Medulla oblongata (tissue), 1 donor: ENCODE measurements around the gene RALGDS.

ENCODE experiments used
- DNase-seq: peaks from one replicate; pipeline ENCODE4 v3.0.0-alpha.2; 2015; ENCODE audit errors: extremely low spot score

The RALGDS gene

GRCh38 chr9:133120501-133121197 lies 391 bp downstream of the RALGDS start:
- DNase-seq, result no peak

- peak; percentile 54 for DNase-seq
Measured at GRCh38 chr9:133119846-133120500, 1.1 kb downstream of the RALGDS start.

DNA sequence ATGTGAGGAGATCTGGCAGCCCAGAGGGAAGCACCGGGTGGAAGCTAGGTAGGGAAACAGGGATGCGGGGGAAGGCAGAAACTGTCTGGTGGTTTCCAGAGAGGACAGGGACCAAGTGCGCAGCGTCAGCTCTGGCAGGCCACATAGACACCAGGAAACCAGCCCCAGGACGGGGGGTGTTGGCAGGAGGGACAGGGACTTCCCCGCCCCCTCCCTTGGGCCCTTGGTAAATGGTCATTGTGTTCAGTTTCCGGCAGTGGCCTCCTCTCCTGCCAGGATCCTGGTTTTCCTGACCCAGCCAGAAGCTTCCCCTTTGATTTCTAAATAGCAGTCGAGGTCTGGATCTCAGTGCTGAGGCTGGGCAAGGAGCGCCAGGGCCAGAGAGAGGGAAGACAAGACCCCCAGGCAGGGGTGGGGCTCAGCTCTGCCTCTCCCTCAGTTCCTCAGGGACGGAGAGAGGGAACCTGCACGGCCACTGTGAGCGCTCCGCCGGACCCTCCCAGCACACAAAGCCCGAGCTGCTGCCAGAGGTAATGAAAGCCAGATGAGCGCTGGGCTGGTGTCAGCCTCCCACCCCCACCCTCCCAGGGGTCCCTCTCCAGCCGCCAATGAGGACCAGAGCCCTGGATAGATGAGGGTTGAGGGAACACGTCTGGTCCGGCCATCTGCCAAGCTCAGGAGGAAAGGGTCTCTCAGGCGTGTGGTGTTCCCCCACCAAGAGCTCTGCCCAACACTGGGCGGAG lies 1.8 kb downstream of the RALGDS start:
- DNase-seq, result peak; percentile 89

GRCh38 chr9:133118568-133118967 lies 2.5 kb downstream of the RALGDS start:
- no peak for DNase-seq

- no peak for DNase-seq
Measured at GRCh38 chr9:133118179-133118520, 2.9 kb downstream of the RALGDS start.

DNA sequence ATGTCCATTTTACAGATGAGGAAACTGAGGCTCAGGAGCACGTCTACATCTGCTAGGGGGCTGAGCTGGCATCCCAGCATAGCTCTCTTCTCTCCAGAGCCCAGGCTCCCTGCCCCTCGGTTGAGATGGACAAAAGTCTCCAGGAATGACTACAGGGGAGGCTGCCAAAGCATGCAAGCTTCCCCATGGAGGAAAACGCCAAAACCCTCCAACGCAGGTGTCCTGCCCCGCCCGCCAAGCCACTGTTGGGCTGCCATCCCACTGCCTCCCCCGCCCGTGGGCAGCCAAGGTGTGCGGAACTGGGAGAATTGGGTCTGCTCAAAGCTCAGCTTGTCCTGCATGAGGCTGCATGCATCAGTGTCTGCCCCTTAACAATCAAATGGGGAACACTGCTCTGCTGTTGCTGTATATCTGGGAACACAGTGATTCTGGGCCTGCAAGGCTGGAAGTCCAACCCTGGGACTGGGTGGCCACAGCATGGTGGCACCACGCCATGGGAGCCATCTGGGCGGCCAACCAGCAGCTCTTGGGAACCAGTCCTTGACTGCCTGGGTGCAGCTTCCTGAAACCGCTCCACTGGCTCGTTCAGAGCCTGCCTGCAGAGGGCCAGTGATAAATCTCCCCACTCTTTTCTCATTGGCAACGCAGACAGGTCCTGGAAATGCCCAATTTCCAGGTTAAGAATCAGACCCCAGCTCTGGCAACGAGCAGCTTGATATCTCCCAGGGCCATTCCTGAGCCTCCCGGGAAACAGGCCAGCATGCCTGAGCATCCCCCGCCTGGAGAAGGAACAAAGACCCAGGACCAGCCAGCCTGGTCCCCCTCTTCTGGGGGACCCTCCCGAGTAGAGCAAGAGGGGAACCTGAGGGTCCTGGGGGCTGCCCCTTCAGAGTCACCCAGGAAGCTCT lies 3.5 kb downstream of the RALGDS start:
- peak; percentile 90 for DNase-seq

- no peak for DNase-seq
Measured at GRCh38 chr9:133116346-133117231, 4.5 kb downstream of the RALGDS start.

DNA sequence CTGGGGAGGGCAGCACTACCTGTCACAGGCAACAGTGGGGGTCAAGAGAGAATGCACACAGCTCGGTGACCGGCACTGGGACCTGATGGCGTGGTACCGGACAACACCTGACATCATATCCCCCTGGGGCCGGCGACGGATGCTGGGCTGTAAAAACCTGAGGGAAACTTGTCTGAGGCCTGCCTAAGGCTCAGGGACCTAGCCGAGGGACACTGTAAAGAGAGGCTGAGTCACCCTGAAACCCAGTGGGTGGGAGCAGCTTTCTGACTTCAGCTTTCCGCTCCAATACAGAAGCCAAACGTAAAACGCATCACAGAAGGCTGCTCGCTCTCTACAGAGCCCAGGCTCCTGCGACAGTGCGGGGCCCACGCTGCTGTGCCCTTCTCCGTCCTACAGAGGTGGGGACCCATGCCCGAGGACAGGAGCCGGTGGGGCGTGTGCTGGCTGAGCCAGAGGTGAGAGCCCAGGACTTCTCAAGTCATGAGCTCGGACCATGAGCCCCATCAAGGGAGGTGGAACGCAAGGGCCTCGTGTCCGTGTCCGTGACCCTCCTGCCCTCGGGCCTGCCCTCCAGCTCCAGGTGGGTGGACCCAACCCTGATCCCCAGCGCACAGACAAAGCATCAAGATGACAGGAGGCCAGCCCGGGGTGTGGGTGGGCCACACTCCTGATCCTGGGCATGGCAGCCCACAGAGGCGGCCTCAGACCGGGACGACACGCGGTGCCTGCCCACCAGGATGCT lies 5.3 kb downstream of the RALGDS start:
- no peak for DNase-seq

DNA sequence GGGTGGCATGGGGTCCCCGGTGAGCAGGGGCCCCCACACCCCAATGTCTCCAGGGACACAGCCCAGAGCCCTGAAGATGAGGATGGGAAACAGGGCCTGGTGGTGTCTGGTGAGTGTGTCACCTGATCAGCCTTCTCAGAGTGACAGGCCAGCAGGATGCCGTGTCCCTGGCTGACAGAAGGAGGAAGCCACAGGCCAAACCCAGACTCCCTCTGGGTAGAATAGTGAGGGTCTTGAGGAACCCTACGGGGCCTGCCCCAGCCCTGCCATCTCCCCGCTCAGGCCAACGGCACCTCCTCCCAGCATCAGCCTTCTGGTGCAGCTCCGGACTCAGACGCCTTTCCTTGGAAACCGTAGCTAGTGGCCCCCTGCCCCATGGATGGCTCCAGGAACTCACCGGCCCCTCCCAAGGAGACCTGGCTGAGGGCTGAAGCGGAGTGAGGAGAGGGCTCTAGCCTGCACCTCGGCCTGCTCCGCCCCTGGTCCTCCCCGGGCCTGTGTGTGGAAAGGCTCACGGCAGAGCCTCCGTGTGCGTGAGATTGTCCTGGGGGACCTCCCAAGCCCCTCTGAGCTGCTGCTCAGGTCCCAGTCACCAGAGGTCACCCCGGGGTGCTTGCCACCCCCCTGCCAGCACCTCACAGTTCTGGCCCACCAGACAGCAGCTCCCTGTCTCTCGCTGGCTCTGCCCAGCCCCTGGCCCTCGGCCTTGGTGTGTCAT lies 6.0 kb downstream of the RALGDS start:
- DNase-seq, result peak; percentile 66

- DNase-seq, result peak; percentile 72
Measured at GRCh38 chr9:133113949-133114885, 6.8 kb downstream of the RALGDS start.

DNA sequence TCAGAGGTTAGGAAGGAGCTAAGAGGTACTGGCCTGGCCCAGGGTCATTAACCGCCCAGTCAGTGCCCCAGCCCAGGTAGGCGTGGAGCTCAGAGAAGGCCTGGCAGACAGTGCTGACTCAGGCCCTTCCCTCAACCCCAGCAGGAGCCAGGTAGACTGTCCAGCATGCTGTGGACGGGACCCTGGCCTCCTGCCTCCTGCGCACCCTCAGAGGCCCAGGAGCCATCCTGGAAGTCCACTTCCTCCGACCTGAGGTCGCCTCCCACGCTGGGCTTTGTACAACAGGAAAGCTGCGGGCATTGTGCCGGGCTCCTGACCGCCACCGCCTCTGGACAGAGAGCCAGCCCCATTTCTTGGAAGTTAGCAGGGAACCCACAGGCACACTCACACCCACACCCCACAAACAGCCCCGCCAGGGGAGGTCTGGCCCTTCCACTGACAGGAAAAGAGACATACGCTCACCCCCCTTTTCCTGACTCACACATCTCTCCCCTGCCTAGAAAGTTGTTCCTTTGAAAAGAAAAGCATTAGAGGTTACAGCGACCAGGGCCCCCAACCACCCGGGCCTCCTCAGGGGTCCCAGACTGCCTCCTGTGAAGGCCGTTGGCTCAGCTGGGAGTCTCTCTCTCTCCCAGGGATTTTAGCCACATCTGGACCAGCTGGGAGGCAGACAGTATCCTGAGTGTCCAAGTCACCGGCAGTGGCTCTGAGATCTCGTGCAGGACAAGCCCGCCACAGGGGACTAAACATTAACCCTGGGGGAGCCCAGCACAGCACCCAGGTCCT lies 7.7 kb downstream of the RALGDS start:
- DNase-seq, result peak; percentile 26

DNA sequence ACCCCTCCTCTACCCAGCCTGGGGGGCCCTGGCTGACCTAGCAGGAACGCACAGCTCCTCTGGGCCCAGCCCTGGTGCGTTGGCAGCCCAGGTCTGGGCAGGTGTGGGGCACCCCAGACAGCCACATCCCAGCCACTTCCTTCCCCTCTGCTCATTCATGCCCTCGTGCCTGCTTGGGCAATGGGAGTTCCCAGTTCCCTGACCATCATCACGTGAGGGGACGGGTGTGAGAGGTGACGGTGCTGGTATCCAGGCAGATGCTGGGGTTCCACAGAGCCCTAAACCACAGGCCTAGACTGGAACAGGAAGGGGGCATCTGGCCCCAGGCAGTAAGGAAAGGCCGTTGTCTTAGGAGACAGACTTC lies 8.4 kb downstream of the RALGDS start:
- peak; percentile 83 for DNase-seq

DNA sequence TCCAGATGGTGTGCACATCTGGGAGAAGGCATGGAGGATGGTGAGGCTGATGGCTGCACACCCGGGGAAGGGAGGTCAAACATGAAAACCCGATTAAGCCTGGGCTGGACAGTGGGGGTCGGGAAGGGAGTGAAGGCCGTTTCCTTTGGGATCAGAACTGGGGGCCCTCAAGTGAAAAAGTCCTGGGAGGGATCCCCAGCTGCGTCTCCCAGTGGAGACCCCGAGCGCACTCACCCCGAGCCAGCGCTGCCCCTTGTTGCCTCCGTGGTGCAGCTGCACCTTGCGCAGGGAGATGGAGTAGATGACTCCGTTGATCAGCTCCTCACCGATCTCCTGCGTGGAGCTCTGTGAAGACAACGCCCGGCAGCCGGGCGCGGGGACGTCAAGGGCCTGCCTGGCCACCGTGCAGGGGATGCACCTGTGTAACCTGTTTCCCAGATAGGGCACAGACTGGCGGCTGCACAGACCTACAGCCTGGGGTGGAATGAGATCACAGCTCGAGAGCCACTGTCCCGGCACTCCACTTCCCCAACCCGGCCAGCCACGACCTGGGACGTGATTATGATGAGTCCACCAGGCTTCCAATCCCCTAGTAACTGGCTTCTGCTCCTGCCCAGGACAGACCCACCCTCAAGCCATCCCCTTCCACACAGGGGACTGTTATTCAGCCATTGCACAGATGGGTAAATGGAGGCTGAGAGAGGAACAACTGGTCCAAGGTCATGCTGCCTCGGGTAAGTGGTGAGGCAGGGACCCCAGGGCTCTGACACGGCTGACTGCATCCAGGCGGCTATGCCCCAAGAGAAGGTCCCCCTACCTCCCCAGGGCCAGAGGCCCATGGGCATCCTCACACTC lies 9.0 kb downstream of the RALGDS start:
- no peak for DNase-seq

- DNase-seq, result no peak
Measured at GRCh38 chr9:133109931-133110650, 10.9 kb downstream of the RALGDS start.

- DNase-seq, result no peak
Measured at GRCh38 chr9:133108794-133109641, 12.0 kb downstream of the RALGDS start.
